Activated CD8-positive, alpha-beta T cell treated with anti-CD3 and anti-CD28 coated beads, Interleukin-2, amount 10 ng/mL, durations not matched to agents 7 days and 5 days (primary cell): Measurements from ENCODE around the gene GRK2. TPM values are rescaled to one million over a fixed set of nuclear protein-coding genes. Genes with fewer than 3 reads are reported as not detected.

Experiments
- ATAC-seq: fragments of 150-1000 bp; cut with Tn5 transposase; one replicate; pipeline ENCODE4 v1.10.0; 2021; ENCODE audit warnings: moderate library complexity
- CTCF ChIA-PET: fragments of 350-600 bp; sonication (Branson Sonifier 250); formaldehyde crosslinking; loops from one replicate; lab custom pipeline; 2021; ENCODE audit warnings: antibody characterized with exemption; lab: Charles Lee
- POLR2A ChIA-PET: fragments of 350-600 bp; sonication (Branson Sonifier 250); formaldehyde crosslinking; loops from one replicate; lab custom pipeline; 2021; ENCODE audit warnings: antibody characterized with exemption; lab: Charles Lee
- DNase-seq: peaks from one replicate; pipeline ENCODE4 v3.0.0-alpha.2; 2020
- H3K27ac Mint-ChIP-seq: one replicate; pipeline ENCODE4 v1.8.0; 2021; ENCODE audit warnings: mild to moderate bottlenecking, mixed read lengths
- H3K27me3 Mint-ChIP-seq: one replicate; pipeline ENCODE4 v1.8.0; 2021; ENCODE audit warnings: low read depth, mixed read lengths
- H3K36me3 Mint-ChIP-seq: one replicate; pipeline ENCODE4 v1.8.0; 2021; ENCODE audit warnings: low read depth, mixed read lengths
- H3K4me1 Mint-ChIP-seq: one replicate; pipeline ENCODE4 v1.8.0; 2021; ENCODE audit warnings: low read depth, mixed read lengths
- H3K4me3 Mint-ChIP-seq: one replicate; pipeline ENCODE4 v1.8.0; 2021; ENCODE audit warnings: mild to moderate bottlenecking, mixed read lengths
- H3K9me3 Mint-ChIP-seq: one replicate; pipeline ENCODE4 v1.8.0; 2022; ENCODE audit warnings: mixed read lengths; ENCODE audit not compliant: insufficient read depth
- total RNA-seq, 2 experiments: library from RNA; stranded (reverse); gene quantifications; one replicate each; pipeline ENCODE4 v1.2.3, GENCODE V29; 2021

Gene GRK2
- total RNA-seq, 2 experiments from 2014 or later: 338 to 348 TPM

DNA sequence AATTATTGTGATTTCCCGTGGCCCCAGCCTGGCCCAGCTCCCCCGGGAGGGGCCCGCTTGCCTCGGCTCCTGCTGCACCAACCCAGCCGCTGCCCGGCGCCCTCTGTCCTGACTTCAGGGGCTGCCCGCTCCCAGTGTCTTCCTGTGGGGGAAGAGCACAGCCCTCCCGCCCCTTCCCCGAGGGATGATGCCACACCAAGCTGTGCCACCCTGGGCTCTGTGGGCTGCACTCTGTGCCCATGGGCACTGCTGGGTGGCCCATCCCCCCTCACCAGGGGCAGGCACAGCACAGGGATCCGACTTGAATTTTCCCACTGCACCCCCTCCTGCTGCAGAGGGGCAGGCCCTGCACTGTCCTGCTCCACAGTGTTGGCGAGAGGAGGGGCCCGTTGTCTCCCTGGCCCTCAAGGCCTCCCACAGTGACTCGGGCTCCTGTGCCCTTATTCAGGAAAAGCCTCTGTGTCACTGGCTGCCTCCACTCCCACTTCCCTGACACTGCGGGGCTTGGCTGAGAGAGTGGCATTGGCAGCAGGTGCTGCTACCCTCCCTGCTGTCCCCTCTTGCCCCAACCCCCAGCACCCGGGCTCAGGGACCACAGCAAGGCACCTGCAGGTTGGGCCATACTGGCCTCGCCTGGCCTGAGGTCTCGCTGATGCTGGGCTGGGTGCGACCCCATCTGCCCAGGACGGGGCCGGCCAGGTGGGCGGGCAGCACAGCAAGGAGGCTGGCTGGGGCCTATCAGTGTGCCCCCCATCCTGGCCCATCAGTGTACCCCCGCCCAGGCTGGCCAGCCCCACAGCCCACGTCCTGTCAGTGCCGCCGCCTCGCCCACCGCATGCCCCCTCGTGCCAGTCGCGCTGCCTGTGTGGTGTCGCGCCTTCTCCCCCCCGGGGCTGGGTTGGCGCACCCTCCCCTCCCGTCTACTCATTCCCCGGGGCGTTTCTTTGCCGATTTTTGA is 19.5 kb downstream of the GRK2 start:
- ATAC-seq: no peak
- no peak for DNase-seq
- no peaks in the 10 kb centered on the region for H3K9me3 Mint-ChIP-seq
- CTCF ChIA-PET: interaction anchor here (3.4 to 5.5 kb wide), 2 partner anchors 9 to 16 kb away, joined by 36 to 60 read pairs; partner anchors contain the start of gene GRK2
- H3K27me3 Mint-ChIP-seq: no peaks in the 10 kb centered on the region
- H3K4me3 Mint-ChIP-seq: peak overlapping the region; percentile 75
- peaks cover 64% of the 10 kb centered on the region for H3K4me1 Mint-ChIP-seq
- peak overlapping the region; percentile 97 for H3K27ac Mint-ChIP-seq
- peaks cover 74% of the 10 kb centered on the region for H3K36me3 Mint-ChIP-seq
- POLR2A ChIA-PET: interaction anchor here (0.6 to 7.5 kb wide), 4 partner anchors 8 to 297 kb away, joined by 3 to 201 read pairs (median 48); partner anchors contain the start of genes GRK2 and GSTP1

DNA sequence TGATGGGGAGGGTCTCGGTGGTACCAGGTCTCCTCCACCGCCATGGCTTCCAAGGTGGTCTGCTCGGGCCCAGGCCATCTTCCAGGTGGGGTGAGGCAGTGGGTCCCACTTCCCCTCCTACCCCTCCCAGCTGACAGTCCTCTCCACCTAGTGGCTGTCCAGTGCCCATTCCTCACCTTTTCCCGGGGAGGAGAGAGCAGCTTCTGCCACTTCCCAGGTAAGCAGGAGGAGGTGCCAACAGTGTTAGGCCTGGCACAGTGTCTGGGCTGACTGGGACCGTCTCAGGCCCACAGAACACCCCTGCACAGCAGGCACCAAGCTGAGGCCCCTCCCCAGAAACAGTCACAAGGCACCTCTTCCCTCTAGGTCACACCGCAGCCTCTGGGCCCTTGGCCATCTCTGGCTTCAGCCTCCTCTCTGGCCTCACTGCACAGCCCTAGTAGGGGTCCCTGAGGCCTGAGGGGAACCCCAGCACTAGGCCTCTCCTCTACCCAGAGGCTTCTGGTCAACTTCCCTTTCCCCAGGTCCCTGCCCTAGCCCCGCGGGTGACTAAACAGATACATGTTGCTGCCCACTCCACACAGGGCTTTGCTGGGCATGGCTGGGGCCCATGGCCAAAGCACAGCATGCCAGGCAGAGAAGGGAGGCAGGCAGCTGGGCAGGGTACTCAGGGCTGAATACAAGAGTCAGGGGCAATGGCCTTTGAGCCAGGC is 20.5 kb downstream of the GRK2 start:
- DNase-seq: no peak
- ChIA-PET CTCF (interaction anchor here (2.7 to 5.5 kb wide), 4 partner anchors 7 to 25 kb away, joined by 9 to 60 read pairs (median 26); partner anchors contain the start of gene GRK2), POLR2A (interaction anchor here (1.0 to 7.5 kb wide), 7 partner anchors 9 to 296 kb away, joined by 3 to 201 read pairs (median 11); partner anchors contain the start of genes GRK2, GSTP1, POLD4 and PTPRCAP)
- peaks cover 75% of the 10 kb centered on the region for H3K36me3 Mint-ChIP-seq
- H3K9me3 Mint-ChIP-seq: no peaks in the 10 kb centered on the region
- H3K4me1 Mint-ChIP-seq: peaks cover 74% of the 10 kb centered on the region
- peak overlapping the region; percentile 75 for H3K4me3 Mint-ChIP-seq
- H3K27me3 Mint-ChIP-seq: no peaks in the 10 kb centered on the region
- ATAC-seq: no peak
- peak overlapping the region; percentile 97 for H3K27ac Mint-ChIP-seq

- POLR2A ChIA-PET: interaction anchor here (0.9 to 7.5 kb wide), 11 partner anchors 10 to 296 kb away, joined by 3 to 201 read pairs (median 11); partner anchors contain the start of genes GRK2, GSTP1, POLD4 and PTPRCAP
- peaks cover 78% of the 10 kb centered on the region for H3K4me1 Mint-ChIP-seq
- peak; percentile 25 for ATAC-seq
- CTCF ChIA-PET: interaction anchor here (1.0 to 5.5 kb wide), 8 partner anchors 8 to 58 kb away, joined by 3 to 60 read pairs (median 12); partner anchors contain the start of gene GRK2
- H3K27me3 Mint-ChIP-seq: no peaks in the 10 kb centered on the region
- DNase-seq: peak; percentile 76
- peaks cover 77% of the 10 kb centered on the region for H3K36me3 Mint-ChIP-seq
- H3K27ac Mint-ChIP-seq: peak overlapping the region; percentile 97
- H3K4me3 Mint-ChIP-seq: peak overlapping the region; percentile 75
- no peaks in the 10 kb centered on the region for H3K9me3 Mint-ChIP-seq
Measured at GRCh38 chr11:67287355-67288197, 21.3 kb downstream of the GRK2 start.

DNA sequence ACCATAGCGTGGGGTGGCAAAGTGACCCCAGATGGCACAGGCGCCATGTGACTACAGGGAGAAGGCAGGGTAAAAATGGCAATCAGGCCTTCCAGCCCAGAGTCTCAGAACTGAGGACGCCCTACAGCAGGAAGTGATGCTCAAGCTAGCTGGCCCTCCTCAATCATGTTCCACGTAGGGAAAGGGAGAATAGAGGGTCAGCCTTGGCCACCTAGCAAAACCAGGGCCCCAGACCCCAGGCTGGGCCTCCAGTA is 21.9 kb downstream of the GRK2 start:
- POLR2A ChIA-PET: interaction anchor here (0.9 to 7.5 kb wide), 11 partner anchors 10 to 150 kb away, joined by 3 to 201 read pairs (median 11); partner anchors contain the start of genes GRK2, POLD4, PTPRCAP and SSH3
- H3K27ac Mint-ChIP-seq: peak overlapping the region; percentile 97
- H3K36me3 Mint-ChIP-seq: peaks cover 77% of the 10 kb centered on the region
- peaks cover 78% of the 10 kb centered on the region for H3K4me1 Mint-ChIP-seq
- DNase-seq (no peak), ATAC-seq (no peak)
- CTCF ChIA-PET: interaction anchor here (1.0 to 5.5 kb wide), 8 partner anchors 9 to 58 kb away, joined by 3 to 60 read pairs (median 12); partner anchors contain the start of gene GRK2
- H3K4me3 Mint-ChIP-seq: peak overlapping the region; percentile 75
- H3K27me3 Mint-ChIP-seq: no peaks in the 10 kb centered on the region
- no peaks in the 10 kb centered on the region for H3K9me3 Mint-ChIP-seq

DNA sequence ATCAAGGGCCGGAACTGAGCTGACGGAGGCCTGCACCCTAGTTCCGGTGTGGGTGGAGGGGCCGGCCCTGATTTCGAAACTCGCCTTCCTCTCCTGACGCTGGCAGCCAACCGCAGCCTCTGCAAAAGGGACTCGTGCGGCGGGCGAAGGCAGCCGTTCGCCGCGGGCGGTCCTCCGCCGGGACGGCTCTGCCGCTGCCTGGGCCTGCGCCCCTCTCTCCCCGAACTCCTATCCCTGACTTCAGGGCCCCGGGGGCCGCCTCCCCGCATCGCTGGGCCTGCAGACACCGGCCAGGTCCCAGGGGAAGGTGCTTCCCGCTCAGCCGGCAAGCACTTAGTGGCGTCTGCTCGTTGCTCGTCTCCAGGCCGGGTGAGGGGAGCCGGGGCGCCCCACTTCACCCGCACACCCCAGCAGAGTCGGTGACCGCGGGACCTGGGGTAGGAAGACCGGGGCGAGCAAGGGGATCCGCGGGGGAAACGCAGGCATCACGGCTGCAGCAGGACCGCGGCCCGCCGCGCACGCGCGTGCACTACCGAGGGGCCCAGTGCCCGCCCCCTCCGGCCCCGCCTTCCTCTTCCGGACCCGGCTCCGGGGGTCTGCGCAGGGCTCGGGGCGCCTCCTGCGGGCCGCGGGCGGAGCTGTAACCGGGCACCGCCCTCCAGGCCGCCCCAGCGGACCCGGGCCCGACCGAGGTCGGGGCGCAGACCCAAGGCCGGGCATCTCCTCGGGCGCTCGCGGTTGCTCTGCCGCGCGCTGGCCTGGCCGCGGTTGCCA is 22.4 kb downstream of the GRK2 start:
- peaks cover 75% of the 10 kb centered on the region for H3K36me3 Mint-ChIP-seq
- H3K27ac Mint-ChIP-seq: peak overlapping the region; percentile 97
- no peaks in the 10 kb centered on the region for H3K27me3 Mint-ChIP-seq
- ChIA-PET CTCF (interaction anchor here (0.7 to 5.5 kb wide), 8 partner anchors 9 to 31 kb away, joined by 3 to 60 read pairs (median 12); partner anchors contain the start of gene GRK2), POLR2A (interaction anchor here (0.6 to 7.5 kb wide), 17 partner anchors 9 to 149 kb away, joined by 3 to 201 read pairs (median 6); partner anchors contain the start of genes GRK2, POLD4, PTPRCAP and SSH3)
- peaks cover 79% of the 10 kb centered on the region for H3K4me1 Mint-ChIP-seq
- peak; percentile 94 for DNase-seq
- ATAC-seq: peak; percentile 72
- H3K4me3 Mint-ChIP-seq: peak overlapping the region; percentile 75
- no peaks in the 10 kb centered on the region for H3K9me3 Mint-ChIP-seq

DNA sequence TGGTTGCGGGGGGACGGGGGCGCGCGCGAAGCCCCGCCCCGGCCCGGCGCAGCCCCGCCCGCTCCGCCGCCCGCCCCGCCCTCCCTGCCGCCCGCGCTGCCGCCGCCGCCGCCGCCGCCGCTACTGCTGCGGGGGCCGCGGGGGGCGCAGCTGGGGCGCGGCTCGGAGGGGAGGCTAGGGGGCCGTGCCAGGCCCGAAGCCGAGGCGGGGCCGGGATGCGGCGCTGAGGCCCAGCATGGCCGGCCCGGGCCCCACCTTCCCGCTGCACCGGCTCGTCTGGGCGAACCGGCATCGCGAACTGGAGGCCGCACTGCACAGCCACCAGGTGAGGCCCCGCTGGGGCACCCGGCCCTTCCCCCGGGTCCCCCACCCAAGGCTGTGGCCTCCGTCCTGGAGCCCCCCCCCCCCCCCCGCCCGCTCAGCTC is 23.0 kb downstream of the GRK2 start, which contains the start of gene ANKRD13D:
TSS of gene ANKRD13D (plus strand) at position 78 of the 425 bp plus-strand sequence. CDS start at position 236, 158 bp downstream.
- CTCF ChIA-PET: interaction anchor here (0.7 to 5.5 kb wide), 8 partner anchors 10 to 31 kb away, joined by 3 to 60 read pairs (median 12); partner anchors contain the start of gene GRK2
- H3K27me3 Mint-ChIP-seq: no peaks in the 10 kb centered on the region
- H3K4me1 Mint-ChIP-seq: peaks cover 78% of the 10 kb centered on the region
- H3K36me3 Mint-ChIP-seq: peaks cover 75% of the 10 kb centered on the region
- H3K4me3 Mint-ChIP-seq: peak within 1 kb of the TSS; percentile 94
- ATAC-seq: peak; percentile 42
- peak within 1 kb of the TSS; percentile 97 for H3K27ac Mint-ChIP-seq
- POLR2A ChIA-PET: interaction anchor here (0.6 to 7.5 kb wide), 14 partner anchors 9 to 123 kb away, joined by 3 to 201 read pairs (median 6); partner anchors contain the start of genes GRK2, POLD4 and SSH3
- no peak for DNase-seq
- peaks cover 3% of the 10 kb centered on the region for H3K9me3 Mint-ChIP-seq

GRCh38 chr11:67289651-67290479 is 23.6 kb downstream of the GRK2 start:
- Mint-ChIP-seq H3K4me3 (peak overlapping the region; percentile 94), H3K9me3 (peaks cover 3% of the 10 kb centered on the region), H3K36me3 (peaks cover 78% of the 10 kb centered on the region), H3K27me3 (no peaks in the 10 kb centered on the region), H3K4me1 (peaks cover 73% of the 10 kb centered on the region), H3K27ac (peak overlapping the region; percentile 95)
- CTCF ChIA-PET: interaction anchor here (2.7 to 5.5 kb wide), 4 partner anchors 10 to 28 kb away, joined by 9 to 60 read pairs (median 30); partner anchors contain the start of gene GRK2
- no peak for ATAC-seq
- DNase-seq: no peak
- POLR2A ChIA-PET: interaction anchor here (0.7 to 7.5 kb wide), 10 partner anchors 8 to 63 kb away, joined by 3 to 201 read pairs (median 6); partner anchors contain the start of genes GRK2, POLD4 and SSH3

DNA sequence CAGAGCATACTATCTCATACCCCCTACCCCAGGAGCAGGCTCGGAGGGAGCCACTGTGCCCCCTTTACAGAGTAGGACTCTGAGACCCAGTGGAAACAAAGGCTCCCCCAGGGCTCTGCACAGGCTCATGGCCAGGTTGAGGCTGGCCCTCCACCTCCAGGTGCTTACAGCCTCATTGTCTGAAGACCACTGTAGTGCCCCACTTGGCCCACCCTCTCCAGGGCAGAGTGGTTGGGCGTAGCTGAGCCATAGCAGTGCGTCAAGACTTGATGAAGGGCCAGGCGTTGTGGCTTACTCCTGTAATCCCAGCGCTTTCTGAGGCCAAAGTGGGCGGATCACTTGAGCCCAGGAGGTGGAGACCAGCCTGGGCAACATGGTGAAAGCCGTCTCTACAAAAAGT is 24.5 kb downstream of the GRK2 start:
- Mint-ChIP-seq H3K9me3 (peaks cover 6% of the 10 kb centered on the region), H3K27ac (peak overlapping the region; percentile 95), H3K4me3 (peak overlapping the region; percentile 94), H3K36me3 (peaks cover 79% of the 10 kb centered on the region), H3K4me1 (peaks cover 67% of the 10 kb centered on the region), H3K27me3 (no peaks in the 10 kb centered on the region)
- ChIA-PET CTCF (interaction anchor here (1.2 to 5.5 kb wide), 3 partner anchors 21 to 29 kb away, joined by 3 to 60 read pairs (median 4); partner anchors contain the start of gene GRK2), POLR2A (interaction anchor here (0.8 to 7.5 kb wide), 4 partner anchors 10 to 23 kb away, joined by 3 to 201 read pairs (median 48); partner anchors contain the start of gene GRK2)
- DNase-seq (no peak), ATAC-seq (no peak)
